Motor neuron (in vitro differentiated cells): ENCODE measurements around the gene HMOX2. TPM values are rescaled to one million over a fixed set of nuclear protein-coding genes. Genes with fewer than 3 reads are reported as not detected.

ENCODE experiments used
- total RNA-seq, 8 experiments: library from RNA; unstranded; fragments of 300-600 nt; gene quantifications; 2 replicates each; pipeline versions ENCODE4 v1.2.3 to v1.2.4, GENCODE V29; 2022

Gene HMOX2
- total RNA-seq, 8 experiments from 2014 or later = 31.5 to 67.8 (median 44.1) TPM

Other genes starting within 250 kb of the HMOX2 start
- under 1 TPM; 0.07 to 0.71 (median 0.34) TPM for gene SRL, start 234.3 kb upstream of the HMOX2 start, total RNA-seq
- gene TFAP4, start 203.4 kb upstream of the HMOX2 start, total RNA-seq = 10 to 100 TPM in 6 of 8 experiments, 1 to 10 TPM in 2; 3.6 to 25.6 (median 18.5) TPM
- gene GLIS2, start 160.3 kb upstream of the HMOX2 start, total RNA-seq = 10 to 100 TPM in 1 of 8 experiments, 1 to 10 TPM in 7; 2.7 to 10.2 (median 7.5) TPM
- 10 to 100 TPM; 52.1 to 82.1 (median 66.8) TPM for gene PAM16, start 125.1 kb upstream of the HMOX2 start, total RNA-seq
- 10 to 100 TPM in 2 of 8 experiments, 1 to 10 TPM in 4, under 1 TPM in 2; 0.33 to 55.0 (median 4.3) TPM for gene VASN, start 104.5 kb upstream of the HMOX2 start, total RNA-seq
- 10 to 100 TPM in 7 of 8 experiments, 1 to 10 TPM in 1; 6.0 to 30.1 (median 26.8) TPM for gene CORO7, start 59.8 kb upstream of the HMOX2 start, total RNA-seq
- gene DNAJA3, start 50.5 kb upstream of the HMOX2 start, total RNA-seq = 10 to 100 TPM; 28.3 to 69.4 (median 44.3) TPM
- 10 to 100 TPM in 6 of 8 experiments, 1 to 10 TPM in 2; 2.8 to 77.3 (median 41.7) TPM for gene NMRAL1, start 1.8 kb upstream of the HMOX2 start, total RNA-seq
- gene CDIP1, start 62.4 kb downstream of the HMOX2 start, total RNA-seq = 10 to 100 TPM; 22.5 to 54.3 (median 28.3) TPM
- under 1 TPM; 0.10 to 1.00 (median 0.32) TPM for gene C16orf96, start 79.9 kb downstream of the HMOX2 start, total RNA-seq
- gene UBALD1, start 138.5 kb downstream of the HMOX2 start, total RNA-seq = 10 to 100 TPM in 5 of 8 experiments, 1 to 10 TPM in 3; 6.9 to 20.8 (median 11.3) TPM
- 10 to 100 TPM; 16.3 to 69.6 (median 34.5) TPM for gene MGRN1, start 148.4 kb downstream of the HMOX2 start, total RNA-seq
- gene NUDT16L1, start 217.2 kb downstream of the HMOX2 start, total RNA-seq = 10 to 100 TPM; 13.8 to 35.2 (median 26.5) TPM